Loucy (cell line): ENCODE results near the gene DPP3.

Experiments used
- H2AFZ ChIP-seq: fragments of 200-600 bp; sonication (generic); 2 replicates; pipeline ENCODE4 v1.6.0; 2016; ENCODE audit warnings: antibody characterized with exemption, mild to moderate bottlenecking, low read length, moderate library complexity
- H3F3A ChIP-seq: fragments of 200-600 bp; 2 replicates; pipeline ENCODE4 v1.6.0; 2016; ENCODE audit warnings: antibody characterized with exemption, low read depth, mild to moderate bottlenecking
- H3K27me3 ChIP-seq: fragments of 200-600 bp; sonication (generic); 2 replicates; pipeline ENCODE4 v1.6.1; 2014; ENCODE audit warnings: low read length, mild to moderate bottlenecking; ENCODE audit not compliant: insufficient read depth, poor library complexity, severe bottlenecking
- H3K36me3 ChIP-seq: fragments of 200-600 bp; sonication (generic); 2 replicates; pipeline ENCODE4 v1.6.1; 2016; ENCODE audit warnings: low read length; ENCODE audit not compliant: insufficient read depth
- H3K4me1 ChIP-seq: fragments of 200-600 bp; sonication (generic); 2 replicates; pipeline ENCODE4 v1.5.1; 2014; ENCODE audit warnings: low read length, mild to moderate bottlenecking; ENCODE audit not compliant: insufficient read depth, poor library complexity, severe bottlenecking
- H3K4me2 ChIP-seq: fragments of 200-600 bp; sonication (generic); 2 replicates; pipeline ENCODE4 v1.6.0; 2014; ENCODE audit warnings: antibody characterized with exemption, low read length, low read depth, mild to moderate bottlenecking; ENCODE audit not compliant: poor library complexity, severe bottlenecking
- H3K4me3 ChIP-seq: fragments of 200-600 bp; sonication (generic); 2 replicates; pipeline ENCODE4 v1.5.1; 2014; ENCODE audit warnings: low read length, mild to moderate bottlenecking, mixed read lengths; ENCODE audit not compliant: poor library complexity, severe bottlenecking
- H3K79me2 ChIP-seq: fragments of 200-600 bp; sonication (generic); 2 replicates; pipeline ENCODE4 v1.6.1; 2014; ENCODE audit warnings: low read length; ENCODE audit not compliant: insufficient read depth
- H3K9ac ChIP-seq: fragments of 200-600 bp; sonication (generic); 2 replicates; pipeline ENCODE4 v1.6.0; 2014; ENCODE audit warnings: mild to moderate bottlenecking, low read depth, low read length, moderate library complexity; ENCODE audit not compliant: poor library complexity, severe bottlenecking
- H3K9me2 ChIP-seq: fragments of 200-600 bp; sonication (generic); replicated peaks from 2 replicates; pipeline ENCODE4 v1.6.1; 2016; ENCODE audit warnings: low read depth, low read length, mixed read lengths
- H3K9me3 ChIP-seq: fragments of 200-600 bp; sonication (generic); 2 replicates; pipeline ENCODE4 v1.6.1; 2014; ENCODE audit warnings: mild to moderate bottlenecking, antibody characterized with exemption, low read length, low read depth; ENCODE audit not compliant: insufficient read depth
- H4K20me1 ChIP-seq: fragments of 200-600 bp; sonication (generic); 2 replicates; pipeline ENCODE4 v1.6.0; 2014; ENCODE audit warnings: antibody characterized with exemption, low read length, mild to moderate bottlenecking; ENCODE audit not compliant: insufficient read depth, poor library complexity, severe bottlenecking
- CTCF ChIP-seq: fragments of 200-600 bp; sonication (generic); conservative IDR thresholded peaks from 2 replicates; pipeline ENCODE4 v1.5.1; 2014; ENCODE audit warnings: mild to moderate bottlenecking, antibody characterized with exemption, low read length
- EZH2phosphoT487 ChIP-seq: fragments of 200-600 bp; IDR thresholded peaks from 2 replicates; pipeline ENCODE4 v1.6.1; 2018; ENCODE audit warnings: antibody characterized with exemption, mild to moderate bottlenecking, moderate library complexity, borderline replicate concordance

DPP3 gene

DNA sequence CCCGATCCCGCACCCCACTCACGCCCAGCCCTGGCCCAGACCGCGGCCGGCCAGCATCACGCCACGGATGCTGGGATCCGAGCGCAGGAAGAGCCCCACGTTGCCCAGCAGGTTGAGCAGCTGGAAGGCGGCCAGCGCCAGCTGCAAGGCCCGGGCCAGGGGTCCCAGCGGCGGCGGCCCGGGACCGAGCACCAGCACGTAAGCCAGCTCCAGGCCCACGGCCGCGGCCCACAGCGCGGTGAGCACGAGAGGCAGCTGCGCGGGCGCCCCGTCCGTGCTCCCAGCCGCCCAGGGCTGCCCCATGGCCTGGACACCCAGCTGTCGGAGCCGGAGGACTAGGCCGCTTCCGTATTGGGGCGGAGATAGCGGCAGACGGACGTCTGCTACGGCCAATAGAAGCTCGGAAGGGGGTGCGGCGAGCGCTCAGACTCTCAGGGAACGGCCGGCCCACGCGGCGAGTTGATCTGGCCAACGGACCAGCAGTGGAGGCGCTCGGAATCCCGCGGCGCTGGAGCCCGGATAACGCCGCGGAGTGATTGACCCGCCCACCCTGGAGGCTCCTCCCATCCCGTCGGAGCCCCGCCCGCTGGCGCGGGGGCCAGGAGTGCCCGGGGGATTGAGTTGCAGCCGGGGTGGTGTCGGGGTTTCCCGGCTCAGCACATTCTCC is 65.6 kb downstream of the DPP3 start, which contains the start of gene ZDHHC24:
Gene ZDHHC24, minus strand, starts transcription at position 348 of the 667 bp plus-strand sequence. Its CDS starts 45 bp downstream, at position 303.
- peak within 1 kb of the TSS; percentile 95 for H3K4me2 ChIP-seq
- peaks cover 37% of the 10 kb centered on the region for H3K79me2 ChIP-seq
- H3K4me3 ChIP-seq: peak within 1 kb of the TSS; percentile 94
- H3K27me3 ChIP-seq: no peaks in the 10 kb centered on the region
- peaks cover 4% of the 10 kb centered on the region; the same call in 1 of the 2 replicates for H3F3A ChIP-seq
- H3K4me1 ChIP-seq: peaks cover 16% of the 10 kb centered on the region
- peak within 1 kb of the TSS; percentile 93 for H3K9ac ChIP-seq
- no peaks in the 10 kb centered on the region for H4K20me1 ChIP-seq
- no peaks in the 10 kb centered on the region; the same call in 1 of the 2 replicates for H3K36me3 ChIP-seq
- no peaks in the 10 kb centered on the region for H3K9me3 ChIP-seq
- H3K9me2 ChIP-seq: no peaks in the 10 kb centered on the region
- H2AFZ ChIP-seq: peak within 1 kb of the TSS; percentile 80
- TF ChIP-seq CTCF (no peak), EZH2phosphoT487 (no peak)

GRCh38 chr11:66546368-66546965 is 66.2 kb downstream of the DPP3 start, which contains the start of gene ACTN3:
ACTN3 (plus strand) TSS chr11:66546903; CDS start chr11:66546938, 35 bp downstream.
- Histone ChIP-seq H3K9ac (peak within 1 kb of the TSS; percentile 93), H3K36me3 (no peaks in the 10 kb centered on the region; the same call in 1 of the 2 replicates), H3K79me2 (peaks cover 35% of the 10 kb centered on the region), H3K9me2 (no peaks in the 10 kb centered on the region), H4K20me1 (no peaks in the 10 kb centered on the region), H3K9me3 (no peaks in the 10 kb centered on the region), H3K4me3 (peak within 1 kb of the TSS; percentile 94), H3K27me3 (no peaks in the 10 kb centered on the region), H3F3A (peaks cover 4% of the 10 kb centered on the region; the same call in 1 of the 2 replicates), H3K4me2 (peak within 1 kb of the TSS; percentile 95), H3K4me1 (peaks cover 16% of the 10 kb centered on the region), H2AFZ (peak within 1 kb of the TSS; percentile 80)
- TF ChIP-seq CTCF (no peak), EZH2phosphoT487 (no peak)

DNA sequence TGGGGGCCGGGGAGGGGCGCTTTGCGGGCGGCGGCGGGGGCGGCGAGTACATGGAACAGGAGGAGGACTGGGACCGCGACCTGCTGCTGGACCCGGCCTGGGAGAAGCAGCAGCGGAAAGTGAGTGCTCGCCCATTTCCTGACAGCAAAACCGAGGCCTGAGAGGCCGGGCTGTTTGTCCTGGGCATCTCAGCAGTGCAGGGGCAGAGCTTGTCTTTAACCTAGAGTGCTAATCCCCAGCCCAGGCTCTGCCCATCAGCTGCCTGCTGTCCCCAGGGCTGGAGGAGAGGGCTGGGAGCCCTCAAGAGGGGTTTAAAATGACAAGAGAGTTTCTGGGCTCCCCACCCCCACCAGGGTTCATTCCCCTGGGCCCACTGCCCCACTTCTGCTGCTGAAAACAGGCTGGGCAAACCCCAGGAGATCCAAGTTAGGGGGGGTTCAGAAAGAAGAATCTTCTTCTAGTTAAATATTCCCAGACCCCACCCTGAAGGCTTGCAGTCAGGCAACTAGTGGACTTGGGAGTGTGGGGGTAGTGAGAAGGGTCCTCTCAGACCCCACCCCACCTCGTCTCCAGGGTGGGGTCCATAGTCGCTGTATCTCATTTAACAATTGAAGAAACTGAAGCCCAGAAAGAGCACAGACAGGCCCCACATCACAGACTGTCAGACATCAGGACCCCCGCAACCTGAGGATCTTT is 66.9 kb downstream of the DPP3 start:
- no peak overlapping the region for H2AFZ ChIP-seq
- no peak overlapping the region for H3K9ac ChIP-seq
- peaks cover 4% of the 10 kb centered on the region; the same call in 1 of the 2 replicates for H3F3A ChIP-seq
- H3K36me3 ChIP-seq: no peaks in the 10 kb centered on the region
- H3K4me1 ChIP-seq: peaks cover 16% of the 10 kb centered on the region
- H3K9me2 ChIP-seq: no peaks in the 10 kb centered on the region
- H3K9me3 ChIP-seq: no peaks in the 10 kb centered on the region
- H3K27me3 ChIP-seq: no peaks in the 10 kb centered on the region
- peaks cover 34% of the 10 kb centered on the region for H3K79me2 ChIP-seq
- H4K20me1 ChIP-seq: no peaks in the 10 kb centered on the region
- TF ChIP-seq EZH2phosphoT487 (no peak), CTCF (no peak)
- no peak overlapping the region for H3K4me3 ChIP-seq
- no peak overlapping the region for H3K4me2 ChIP-seq
